Osteoblast (primary cell): ENCODE results near the gene BSN. TPM values are rescaled to one million over a fixed set of nuclear protein-coding genes. Genes with fewer than 3 reads are reported as not detected.

Experiments
- DNase-seq: peaks from one replicate; pipeline ENCODE4 v3.0.0; 2011; ENCODE audit warnings: low spot score, mixed read lengths; ENCODE audit not compliant: insufficient read length; ENCODE audit errors: missing footprints
- H2AFZ ChIP-seq: 2 replicates; pipeline ENCODE4 v1.6.0; 2011; ENCODE audit warnings: mild to moderate bottlenecking, low read length
- H3K27ac ChIP-seq: 2 replicates; pipeline ENCODE4 v1.5.1; 2011; ENCODE audit warnings: mild to moderate bottlenecking, low read depth, low read length, moderate library complexity
- H3K27me3 ChIP-seq: 2 replicates; pipeline ENCODE4 v1.6.0; 2012; ENCODE audit warnings: mild to moderate bottlenecking, control low read depth, inconsistent platforms, low read length, moderate library complexity; ENCODE audit not compliant: insufficient read depth
- H3K36me3 ChIP-seq: 2 replicates; pipeline ENCODE4 v1.5.1; 2011; ENCODE audit warnings: mild to moderate bottlenecking, low read length, control low read depth, moderate library complexity; ENCODE audit not compliant: insufficient read depth
- H3K4me1 ChIP-seq: 2 replicates; pipeline ENCODE4 v1.5.1; 2011; ENCODE audit warnings: mild to moderate bottlenecking, low read length, control low read depth, moderate library complexity; ENCODE audit not compliant: insufficient read depth
- H3K4me2 ChIP-seq: 2 replicates; pipeline ENCODE4 v1.6.0; 2011; ENCODE audit warnings: mild to moderate bottlenecking, low read length; ENCODE audit not compliant: insufficient read depth
- H3K4me3 ChIP-seq: fragments of 200-600 bp; sonication (generic); 3 replicates; pipeline ENCODE4 v1.5.1; 2012; ENCODE audit warnings: mild to moderate bottlenecking, low read length, inconsistent platforms; ENCODE audit not compliant: insufficient read depth
- H3K79me2 ChIP-seq: 2 replicates; pipeline ENCODE4 v1.6.0; 2012; ENCODE audit warnings: mild to moderate bottlenecking, low read length, control low read depth, inconsistent platforms; ENCODE audit not compliant: insufficient read depth
- H3K9me3 ChIP-seq: 2 replicates; pipeline ENCODE4 v1.5.1; 2011; ENCODE audit warnings: low read depth, low read length, control low read depth
- H4K20me1 ChIP-seq: 2 replicates; pipeline ENCODE4 v1.6.0; 2012; ENCODE audit warnings: mild to moderate bottlenecking, low read length, control low read depth; ENCODE audit not compliant: insufficient read depth
- total RNA-seq: library from RNA; depleted of rRNA; stranded (reverse); fragments of >200 nt; gene quantifications from 2 replicates; pipeline ENCODE4 v1.2.3, GENCODE V29; 2012
- TF ChIP-seq, protein P1 (sequence below): IDR thresholded peaks from 2 replicates; pipeline ENCODE4 v1.5.1; 2011; ENCODE audit warnings: mild to moderate bottlenecking, low read depth, low read length, moderate library complexity; ENCODE audit errors: extremely low read depth

BSN gene
- total RNA-seq, 1 donor, result under 0.01 TPM

DNA sequence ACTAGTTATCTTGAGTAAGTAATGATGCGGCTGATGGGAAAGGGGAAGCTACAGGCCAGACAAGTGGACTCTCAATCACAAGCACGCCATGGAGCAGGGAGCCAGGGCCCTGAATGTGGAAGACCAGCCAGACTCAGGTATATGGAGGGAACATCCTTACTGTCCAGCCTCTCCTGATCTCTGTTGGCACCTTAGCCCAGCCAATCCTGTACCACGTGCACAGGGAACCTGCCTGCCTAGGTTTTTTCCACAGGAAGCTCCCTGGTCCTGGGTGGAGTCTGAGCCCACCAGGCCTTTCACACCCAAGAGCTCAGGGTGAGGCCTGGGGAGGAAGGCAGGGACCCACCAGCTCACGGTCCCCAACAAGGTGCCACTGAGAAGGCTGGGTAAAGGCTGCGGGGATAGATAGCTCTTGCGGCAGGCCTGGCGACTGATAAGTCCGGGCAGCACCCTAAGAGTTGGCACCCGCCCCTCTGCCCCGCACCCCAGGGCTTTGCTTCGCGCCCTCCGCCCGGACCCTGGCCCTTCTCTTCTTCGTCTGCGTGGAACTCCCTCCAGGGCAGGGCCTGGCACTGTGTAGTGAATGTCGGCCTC, 118.9 kb downstream of the BSN start:
- Histone ChIP-seq H4K20me1 (peaks cover 23% of the 10 kb centered on the region), H3K4me2 (peak overlapping the region; percentile 85), H3K4me3 (peak overlapping the region; percentile 87), H2AFZ (peak overlapping the region; percentile 87), H3K27me3 (no peaks in the 10 kb centered on the region), H3K36me3 (peaks cover 27% of the 10 kb centered on the region), H3K4me1 (peaks cover 16% of the 10 kb centered on the region), H3K79me2 (peaks cover 26% of the 10 kb centered on the region), H3K9me3 (no peaks in the 10 kb centered on the region), H3K27ac (peak overlapping the region; percentile 85)
- peak; percentile 89 for DNase-seq
- TF ChIP-seq, protein P1, sequence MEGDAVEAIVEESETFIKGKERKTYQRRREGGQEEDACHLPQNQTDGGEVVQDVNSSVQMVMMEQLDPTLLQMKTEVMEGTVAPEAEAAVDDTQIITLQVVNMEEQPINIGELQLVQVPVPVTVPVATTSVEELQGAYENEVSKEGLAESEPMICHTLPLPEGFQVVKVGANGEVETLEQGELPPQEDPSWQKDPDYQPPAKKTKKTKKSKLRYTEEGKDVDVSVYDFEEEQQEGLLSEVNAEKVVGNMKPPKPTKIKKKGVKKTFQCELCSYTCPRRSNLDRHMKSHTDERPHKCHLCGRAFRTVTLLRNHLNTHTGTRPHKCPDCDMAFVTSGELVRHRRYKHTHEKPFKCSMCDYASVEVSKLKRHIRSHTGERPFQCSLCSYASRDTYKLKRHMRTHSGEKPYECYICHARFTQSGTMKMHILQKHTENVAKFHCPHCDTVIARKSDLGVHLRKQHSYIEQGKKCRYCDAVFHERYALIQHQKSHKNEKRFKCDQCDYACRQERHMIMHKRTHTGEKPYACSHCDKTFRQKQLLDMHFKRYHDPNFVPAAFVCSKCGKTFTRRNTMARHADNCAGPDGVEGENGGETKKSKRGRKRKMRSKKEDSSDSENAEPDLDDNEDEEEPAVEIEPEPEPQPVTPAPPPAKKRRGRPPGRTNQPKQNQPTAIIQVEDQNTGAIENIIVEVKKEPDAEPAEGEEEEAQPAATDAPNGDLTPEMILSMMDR, result no peak

DNA sequence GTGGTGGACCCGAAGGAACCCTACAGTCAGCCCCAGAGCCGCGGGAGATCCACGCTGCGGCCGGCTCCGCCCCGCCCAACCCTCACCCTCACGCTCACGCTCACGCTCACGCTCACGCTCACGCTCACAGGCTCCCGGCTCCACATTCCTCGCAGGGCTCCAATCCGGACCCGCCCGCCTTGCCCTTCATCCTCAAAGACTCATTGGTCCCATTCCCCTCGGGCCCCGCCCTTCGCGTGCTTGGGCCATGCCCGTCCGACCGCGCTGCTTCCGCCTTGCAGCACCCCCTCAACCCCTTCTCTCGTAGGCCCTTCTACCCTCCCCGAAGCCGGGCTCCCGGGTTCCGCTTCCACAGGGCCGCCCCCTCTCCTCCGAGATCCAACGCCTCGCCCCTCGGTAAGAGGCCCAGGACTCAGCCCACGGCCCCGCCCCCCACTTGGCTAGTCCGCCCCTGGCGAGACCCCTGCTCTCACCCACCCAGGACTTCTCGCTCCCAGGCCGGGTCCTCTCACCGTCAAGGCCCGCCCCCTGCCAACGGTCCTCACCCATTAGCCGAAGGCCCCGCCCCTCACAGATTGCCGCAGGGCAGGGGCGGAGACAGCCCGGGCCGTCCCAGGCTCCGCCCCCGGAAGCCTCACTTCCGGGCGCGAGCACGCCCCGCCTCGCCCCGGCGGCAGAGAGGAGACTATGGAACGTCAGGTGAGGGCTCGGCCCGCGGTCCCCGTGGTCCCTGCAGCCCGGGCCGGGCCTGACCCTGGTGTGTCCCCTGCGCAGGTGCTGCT, 119.6 kb downstream of the BSN start, which contains the start of gene APEH:
TSS of gene APEH (plus strand) at position 637 of the 782 bp plus-strand sequence. CDS start at position 688, 51 bp downstream.
- TF ChIP-seq, protein P1, result no peak
- Histone ChIP-seq H3K27ac (peak within 1 kb of the TSS; percentile 85), H4K20me1 (peaks cover 27% of the 10 kb centered on the region), H3K4me2 (peak within 1 kb of the TSS; percentile 85), H2AFZ (peak within 1 kb of the TSS; percentile 87), H3K27me3 (no peaks in the 10 kb centered on the region), H3K36me3 (peaks cover 34% of the 10 kb centered on the region), H3K4me3 (peak within 1 kb of the TSS; percentile 87), H3K79me2 (peaks cover 26% of the 10 kb centered on the region), H3K9me3 (no peaks in the 10 kb centered on the region), H3K4me1 (peaks cover 10% of the 10 kb centered on the region)
- DNase-seq, result peak; percentile 100

DNA sequence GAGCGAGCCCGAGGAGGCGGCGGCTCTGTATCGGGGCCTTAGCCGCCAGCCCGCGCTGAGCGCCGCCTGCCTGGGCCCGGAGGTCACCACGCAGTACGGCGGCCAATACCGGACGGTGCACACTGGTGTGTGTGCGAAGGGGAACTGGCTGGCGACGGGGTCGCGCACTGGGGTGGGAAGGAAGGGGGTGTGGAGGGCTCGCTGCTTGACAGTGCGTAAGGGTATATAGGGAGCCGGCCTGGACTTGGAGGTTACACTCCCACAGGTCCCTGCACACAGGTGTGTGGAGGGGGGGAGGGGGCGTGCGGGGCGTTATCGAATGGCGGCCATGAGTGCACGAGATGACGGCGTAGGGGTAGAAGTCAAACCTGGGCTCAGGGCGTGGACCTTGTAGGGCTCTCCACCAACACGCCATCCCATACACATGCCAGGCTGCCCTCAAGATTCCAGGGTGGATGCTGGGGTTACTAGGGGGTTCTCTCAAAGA, 120.3 kb downstream of the BSN start:
- no peak for DNase-seq
- Histone ChIP-seq H3K27me3 (no peaks in the 10 kb centered on the region), H3K9me3 (no peaks in the 10 kb centered on the region), H3K79me2 (peaks cover 26% of the 10 kb centered on the region), H3K4me2 (peak overlapping the region; percentile 85), H3K4me3 (peak overlapping the region; percentile 87), H4K20me1 (peaks cover 28% of the 10 kb centered on the region), H3K36me3 (peaks cover 39% of the 10 kb centered on the region), H2AFZ (peak overlapping the region; percentile 51), H3K4me1 (peaks cover 5% of the 10 kb centered on the region), H3K27ac (peak overlapping the region; percentile 85)
- TF ChIP-seq, protein P1, result no peak

DNA sequence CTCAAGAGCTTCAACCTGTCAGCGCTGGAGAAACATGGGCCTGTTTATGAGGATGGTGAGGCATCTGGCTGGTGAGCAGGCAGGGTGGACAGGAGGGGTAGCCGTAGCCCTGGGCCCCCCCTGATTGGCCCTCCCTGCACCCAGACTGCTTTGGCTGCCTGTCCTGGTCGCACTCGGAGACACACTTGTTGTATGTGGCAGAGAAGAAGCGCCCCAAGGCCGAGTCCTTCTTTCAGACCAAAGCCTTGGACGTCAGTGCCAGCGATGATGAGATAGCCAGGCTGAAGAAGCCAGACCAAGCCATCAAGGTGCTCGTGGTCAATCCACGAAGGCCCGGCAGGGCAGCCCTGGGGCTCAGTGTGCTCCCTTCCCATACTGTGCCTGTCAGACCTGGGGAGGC, 121.6 kb downstream of the BSN start:
- TF ChIP-seq, protein P1, result no peak
- no peak for DNase-seq
- Histone ChIP-seq H4K20me1 (peaks cover 28% of the 10 kb centered on the region), H3K4me1 (peaks cover 5% of the 10 kb centered on the region), H3K27me3 (no peaks in the 10 kb centered on the region), H2AFZ (no peak overlapping the region), H3K9me3 (no peaks in the 10 kb centered on the region), H3K36me3 (peaks cover 48% of the 10 kb centered on the region), H3K27ac (no peak overlapping the region), H3K4me2 (no peak overlapping the region), H3K4me3 (no peak overlapping the region), H3K79me2 (peaks cover 26% of the 10 kb centered on the region)
